Ishikawa (cell line): ENCODE measurements around the gene LLGL2.

ENCODE experiments used
- CEBPB ChIP-seq: IDR thresholded peaks from 2 replicates; pipeline ENCODE4 v1.6.1; 2012
- CREB1 ChIP-seq: IDR thresholded peaks from 2 replicates; pipeline ENCODE4 v1.6.1; 2012; ENCODE audit warnings: low read depth
- EGR1 ChIP-seq: IDR thresholded peaks from 2 replicates; pipeline ENCODE4 v1.6.1; 2012
- EP300 ChIP-seq: IDR thresholded peaks from 2 replicates; pipeline ENCODE4 v1.6.1; 2012; ENCODE audit warnings: borderline replicate concordance
- FOXM1 ChIP-seq: IDR thresholded peaks from 2 replicates; pipeline ENCODE4 v1.6.1; 2012; ENCODE audit warnings: low read depth, borderline replicate concordance
- NFIC ChIP-seq: IDR thresholded peaks from 2 replicates; pipeline ENCODE4 v1.6.1; 2012
- RAD21 ChIP-seq: IDR thresholded peaks from 2 replicates; pipeline ENCODE4 v1.6.1; 2012; ENCODE audit warnings: low read depth
- TAF1 ChIP-seq: IDR thresholded peaks from 2 replicates; pipeline ENCODE4 v1.6.1; 2012; ENCODE audit warnings: low read depth, mild to moderate bottlenecking
- TCF12 ChIP-seq: IDR thresholded peaks from 2 replicates; pipeline ENCODE4 v1.6.1; 2012; ENCODE audit warnings: low read depth
- TEAD4 ChIP-seq: IDR thresholded peaks from 2 replicates; pipeline ENCODE4 v1.6.1; 2012
- YY1 ChIP-seq: IDR thresholded peaks from 2 replicates; pipeline ENCODE4 v1.6.1; 2012; ENCODE audit warnings: low read depth
- ZBTB7A ChIP-seq: IDR thresholded peaks from 2 replicates; pipeline ENCODE4 v1.6.1; 2012; ENCODE audit warnings: low read depth
- TF ChIP-seq, protein P1 (sequence below): IDR thresholded peaks from 2 replicates; pipeline ENCODE4 v1.6.1; 2012
- TF ChIP-seq, protein P2 (sequence below): IDR thresholded peaks from 2 replicates; pipeline ENCODE4 v1.6.1; 2012
- TF ChIP-seq, protein P3 (sequence below): IDR thresholded peaks from 2 replicates; pipeline ENCODE4 v1.6.1; 2012; ENCODE audit warnings: low read depth, mild to moderate bottlenecking

LLGL2 gene

DNA sequence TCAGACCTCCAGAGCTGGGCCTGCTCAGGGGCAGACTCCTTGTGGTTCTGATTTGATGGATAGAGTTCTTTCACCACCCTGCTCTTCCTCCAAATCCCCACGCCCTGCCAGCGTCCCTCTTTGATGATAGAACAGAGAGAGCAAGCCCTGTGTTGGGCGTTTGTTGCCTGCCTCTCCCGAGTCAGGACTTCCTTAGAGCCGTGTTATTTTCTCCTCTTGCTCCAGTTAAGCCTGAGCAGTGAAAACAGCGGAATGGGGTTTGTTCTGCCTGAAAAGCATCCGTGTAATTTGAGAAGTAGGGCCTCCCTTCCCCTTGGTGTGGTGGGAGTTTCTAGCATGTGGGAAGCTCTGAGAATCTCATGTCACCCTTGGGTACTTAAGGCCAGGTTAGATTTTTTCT lies 47.0 kb upstream of the LLGL2 start:
- no peak for TF ChIP-seq RAD21
- no peak for TF ChIP-seq YY1
- TF ChIP-seq, protein P1, sequence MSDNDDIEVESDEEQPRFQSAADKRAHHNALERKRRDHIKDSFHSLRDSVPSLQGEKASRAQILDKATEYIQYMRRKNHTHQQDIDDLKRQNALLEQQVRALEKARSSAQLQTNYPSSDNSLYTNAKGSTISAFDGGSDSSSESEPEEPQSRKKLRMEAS, result no peak
- no peak for TF ChIP-seq TCF12
- TF ChIP-seq, protein P2, sequence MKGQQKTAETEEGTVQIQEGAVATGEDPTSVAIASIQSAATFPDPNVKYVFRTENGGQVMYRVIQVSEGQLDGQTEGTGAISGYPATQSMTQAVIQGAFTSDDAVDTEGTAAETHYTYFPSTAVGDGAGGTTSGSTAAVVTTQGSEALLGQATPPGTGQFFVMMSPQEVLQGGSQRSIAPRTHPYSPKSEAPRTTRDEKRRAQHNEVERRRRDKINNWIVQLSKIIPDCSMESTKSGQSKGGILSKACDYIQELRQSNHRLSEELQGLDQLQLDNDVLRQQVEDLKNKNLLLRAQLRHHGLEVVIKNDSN, result no peak
- TF ChIP-seq CEBPB, result no peak
- TF ChIP-seq EGR1, result no peak
- no peak for TF ChIP-seq TEAD4
- TF ChIP-seq ZBTB7A, result no peak
- TF ChIP-seq TAF1, result no peak
- TF ChIP-seq NFIC, result no peak
- TF ChIP-seq EP300, result no peak
- TF ChIP-seq CREB1, result no peak
- TF ChIP-seq FOXM1, result no peak
- TF ChIP-seq, protein P3, sequence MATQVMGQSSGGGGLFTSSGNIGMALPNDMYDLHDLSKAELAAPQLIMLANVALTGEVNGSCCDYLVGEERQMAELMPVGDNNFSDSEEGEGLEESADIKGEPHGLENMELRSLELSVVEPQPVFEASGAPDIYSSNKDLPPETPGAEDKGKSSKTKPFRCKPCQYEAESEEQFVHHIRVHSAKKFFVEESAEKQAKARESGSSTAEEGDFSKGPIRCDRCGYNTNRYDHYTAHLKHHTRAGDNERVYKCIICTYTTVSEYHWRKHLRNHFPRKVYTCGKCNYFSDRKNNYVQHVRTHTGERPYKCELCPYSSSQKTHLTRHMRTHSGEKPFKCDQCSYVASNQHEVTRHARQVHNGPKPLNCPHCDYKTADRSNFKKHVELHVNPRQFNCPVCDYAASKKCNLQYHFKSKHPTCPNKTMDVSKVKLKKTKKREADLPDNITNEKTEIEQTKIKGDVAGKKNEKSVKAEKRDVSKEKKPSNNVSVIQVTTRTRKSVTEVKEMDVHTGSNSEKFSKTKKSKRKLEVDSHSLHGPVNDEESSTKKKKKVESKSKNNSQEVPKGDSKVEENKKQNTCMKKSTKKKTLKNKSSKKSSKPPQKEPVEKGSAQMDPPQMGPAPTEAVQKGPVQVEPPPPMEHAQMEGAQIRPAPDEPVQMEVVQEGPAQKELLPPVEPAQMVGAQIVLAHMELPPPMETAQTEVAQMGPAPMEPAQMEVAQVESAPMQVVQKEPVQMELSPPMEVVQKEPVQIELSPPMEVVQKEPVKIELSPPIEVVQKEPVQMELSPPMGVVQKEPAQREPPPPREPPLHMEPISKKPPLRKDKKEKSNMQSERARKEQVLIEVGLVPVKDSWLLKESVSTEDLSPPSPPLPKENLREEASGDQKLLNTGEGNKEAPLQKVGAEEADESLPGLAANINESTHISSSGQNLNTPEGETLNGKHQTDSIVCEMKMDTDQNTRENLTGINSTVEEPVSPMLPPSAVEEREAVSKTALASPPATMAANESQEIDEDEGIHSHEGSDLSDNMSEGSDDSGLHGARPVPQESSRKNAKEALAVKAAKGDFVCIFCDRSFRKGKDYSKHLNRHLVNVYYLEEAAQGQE, result no peak

DNA sequence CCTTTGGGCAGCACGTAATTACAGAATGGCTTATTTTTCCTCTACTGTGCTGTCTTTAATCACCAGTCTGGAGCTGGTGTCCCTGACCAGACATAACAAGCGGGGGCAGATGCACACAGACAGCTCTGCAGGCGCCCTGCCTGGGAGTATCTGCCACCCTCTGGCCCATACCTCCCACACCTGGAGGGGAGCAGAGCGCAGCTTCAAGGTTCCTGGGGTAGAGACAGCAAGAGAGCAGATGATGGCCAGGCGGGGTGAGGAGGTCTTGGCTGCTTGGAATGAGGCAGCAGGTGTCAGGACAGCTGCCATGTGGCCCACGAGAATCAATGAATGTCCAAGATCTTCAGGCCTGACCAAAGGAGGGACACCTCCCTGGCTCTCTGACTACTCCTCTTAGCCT lies 45.2 kb upstream of the LLGL2 start:
- TF ChIP-seq ZBTB7A (no peak), TAF1 (no peak), RAD21 (no peak)
- TF ChIP-seq, protein P1, result no peak

DNA sequence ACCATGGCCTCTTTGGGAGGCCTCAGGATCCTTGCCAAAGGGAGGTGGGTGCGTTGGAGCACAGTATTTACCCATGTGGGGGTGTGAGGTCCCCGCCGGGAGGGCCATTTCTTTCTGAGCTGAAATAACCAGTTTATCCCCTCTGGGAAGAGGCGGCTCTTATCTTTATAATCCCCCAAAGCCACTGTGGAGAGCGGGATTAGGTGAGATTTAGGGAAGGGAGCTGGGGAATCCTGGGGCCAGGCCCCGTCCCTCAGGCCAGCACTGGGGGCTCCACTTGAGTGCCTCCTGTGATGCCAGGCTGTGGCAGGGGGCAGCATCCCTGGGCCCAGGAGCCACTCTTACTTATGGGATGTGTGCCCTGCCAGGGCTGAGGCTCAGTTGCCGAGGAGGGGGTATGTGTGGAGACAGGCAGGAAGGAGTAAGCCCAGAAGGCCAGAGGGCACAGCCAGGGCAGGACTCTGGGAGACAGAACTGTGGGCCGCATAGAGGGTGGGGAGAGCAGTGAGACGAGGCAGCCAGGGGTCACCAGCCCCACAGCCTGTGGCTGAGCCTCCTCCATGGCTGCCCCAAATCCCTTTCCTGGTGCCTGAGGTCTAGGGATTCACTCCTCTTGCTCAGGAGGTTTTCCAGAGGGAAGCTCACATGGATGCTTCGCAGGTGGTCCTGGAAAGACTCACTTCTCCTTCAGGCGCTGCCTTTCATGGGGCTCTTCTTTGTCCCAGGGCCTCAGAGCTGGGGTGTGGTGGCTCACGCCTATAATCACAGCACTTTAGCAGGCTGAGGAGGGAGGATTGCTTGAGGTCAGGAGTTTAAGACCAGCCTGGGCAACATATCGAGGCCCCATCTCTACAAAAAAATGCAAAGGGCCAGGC lies 44.1 kb upstream of the LLGL2 start:
- TF ChIP-seq NFIC (no peak), RAD21 (no peak), TCF12 (no peak), TEAD4 (no peak), EGR1 (no peak)
- TF ChIP-seq, protein P2, result no peak
- TF ChIP-seq, protein P3, result no peak

DNA sequence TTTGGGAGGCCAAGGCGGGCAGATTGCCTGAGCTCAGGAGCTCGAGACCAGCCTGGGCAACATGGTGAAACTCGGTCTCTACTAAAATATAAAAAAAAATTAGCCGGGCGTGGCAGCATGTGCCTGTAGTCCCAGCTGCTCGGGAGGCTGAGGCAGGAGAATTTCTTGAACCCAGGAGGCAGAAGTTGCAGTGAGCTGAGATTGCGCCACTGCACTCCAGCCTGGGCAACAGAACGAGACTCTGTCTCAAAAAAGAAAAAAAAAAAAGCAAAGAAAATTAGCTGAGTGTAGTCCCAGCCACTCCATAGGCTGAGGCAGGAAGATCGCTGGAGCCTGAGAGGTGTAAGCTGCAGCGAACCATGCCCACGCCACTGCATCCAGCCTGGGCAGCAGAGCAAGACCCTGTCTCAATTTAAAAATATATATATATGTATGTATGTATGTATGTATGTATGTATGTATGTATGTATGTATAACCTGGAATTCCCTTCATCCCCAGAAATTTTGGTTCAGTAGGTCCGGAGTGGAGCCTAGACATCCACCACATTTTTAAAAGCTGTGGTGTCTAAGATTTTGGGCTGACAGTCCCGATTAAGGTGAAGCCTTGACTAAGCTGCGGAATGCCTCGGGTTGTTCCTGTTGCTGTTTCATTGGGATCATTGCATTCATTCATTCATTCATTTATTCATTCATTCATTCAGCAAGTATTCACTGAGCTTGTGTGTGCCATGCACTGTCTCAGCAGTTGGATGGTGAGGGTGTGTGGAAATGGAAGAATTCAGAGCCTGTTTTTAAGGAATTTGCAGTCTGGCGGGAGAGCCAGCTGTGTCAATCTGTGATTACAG lies 43.2 kb upstream of the LLGL2 start:
- TF ChIP-seq, protein P3, result no peak
- TF ChIP-seq EGR1, result no peak
- TF ChIP-seq, protein P2, result no peak
- TF ChIP-seq, protein P1, result no peak
- TF ChIP-seq TEAD4, result no peak
- TF ChIP-seq RAD21, result no peak
- no peak for TF ChIP-seq EP300
- TF ChIP-seq NFIC, result no peak
- no peak for TF ChIP-seq FOXM1
- no peak for TF ChIP-seq TAF1
- TF ChIP-seq YY1, result no peak
- TF ChIP-seq CREB1, result no peak
